GM18868 (cell line): ENCODE results near the gene CSTF2T.

Source experiments
- ATAC-seq: cut with Tn5 transposase; IDR thresholded peaks from one replicate; pipeline ENCODE4 v1.9.1; 2021; ENCODE audit warnings: mild to moderate bottlenecking, moderate library complexity; ENCODE audit not compliant: unreplicated experiment

Gene CSTF2T

DNA sequence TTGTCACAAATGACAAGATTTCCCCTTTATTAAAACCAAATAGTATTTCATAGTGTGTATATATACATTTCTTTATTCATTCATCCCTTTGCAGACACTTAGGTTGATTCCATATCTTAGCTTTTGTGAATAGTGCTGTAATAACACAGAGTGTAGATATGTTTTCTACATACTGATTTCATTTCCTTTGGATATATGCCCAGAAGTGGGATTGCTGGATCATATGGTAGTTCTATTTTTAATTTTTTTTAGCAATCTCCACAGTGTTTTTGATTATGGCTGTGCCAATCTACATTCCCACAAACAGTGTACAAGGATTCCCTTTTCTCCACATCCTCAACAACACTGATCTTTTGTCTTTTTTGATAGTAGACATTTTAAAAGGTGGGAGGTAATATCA, 46.4 kb downstream of the CSTF2T start:
- ATAC-seq: no peak

GRCh38 chr10:51651063-51651462, 48.3 kb downstream of the CSTF2T start:
- no peak for ATAC-seq

DNA sequence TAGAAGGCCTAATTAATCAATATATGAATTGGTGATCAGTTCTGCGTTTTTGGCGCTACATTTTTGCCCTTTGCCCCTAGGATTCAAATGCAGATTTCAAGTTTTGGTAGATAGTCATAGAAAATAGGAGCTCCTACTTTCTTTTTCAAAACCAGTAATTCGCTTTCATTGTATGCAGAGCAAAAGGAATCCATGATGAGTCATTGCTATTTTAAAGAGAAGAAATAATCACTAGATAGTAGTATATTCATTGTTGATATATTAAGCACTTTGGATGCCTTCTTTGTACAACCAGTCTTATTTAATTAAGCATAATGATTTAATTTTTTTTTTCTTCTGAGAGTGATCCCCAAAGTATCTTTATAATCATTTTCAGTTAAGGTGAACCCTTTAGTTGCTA, 50.3 kb downstream of the CSTF2T start:
- ATAC-seq: no peak
